HEK293 (cell line): ENCODE results near the gene IDNK.

Experiments
- CTCF ChIA-PET: fragments of 350-600 bp; formaldehyde crosslinking; extraction: SDS; loops from one replicate; lab custom pipeline; 2021; ENCODE audit warnings: antibody characterized with exemption; lab: Yijun Ruan, JAX
- POLR2A ChIA-PET: fragments of 300-600 bp; formaldehyde crosslinking; extraction: SDS; loops from one replicate; lab custom pipeline; 2020; ENCODE audit warnings: antibody characterized with exemption, inconsistent platforms; lab: Yijun Ruan, JAX
- H3K27ac ChIP-seq: fragments of 200-500 bp; sonication (Bioruptor generic); 2 replicates; pipeline ENCODE4 v1.5.1; 2014; ENCODE audit warnings: low read depth, low read length, control low read depth, inconsistent platforms; ENCODE audit errors: extremely low read depth
- H3K36me3 ChIP-seq, 2 experiments: fragments of 200-500 bp in 1 of 2; sonication (Bioruptor generic) in 1 of 2; 1 replicate in 1 of 2; 2 replicates in 1 of 2; pipeline ENCODE4 v1.5.1; 2014 to 2017; ENCODE audit warnings: inconsistent platforms in 2 of 2, low read length in 2 of 2; ENCODE audit not compliant: control insufficient read depth in 2 of 2, insufficient read depth in 1 of 2
- H3K4me1 ChIP-seq: fragments of 200-500 bp; sonication (Bioruptor generic); 2 replicates; pipeline ENCODE4 v1.5.1; 2014; ENCODE audit warnings: mild to moderate bottlenecking, low read length, inconsistent platforms; ENCODE audit not compliant: control insufficient read depth, insufficient read depth
- H3K4me3 ChIP-seq: 2 replicates; pipeline ENCODE4 v1.5.1; 2011; ENCODE audit warnings: low read depth, mild to moderate bottlenecking, control low read depth, low read length, moderate library complexity
- H3K9me3 ChIP-seq: fragments of 200-500 bp; sonication (Bioruptor generic); 2 replicates; pipeline ENCODE4 v1.5.1; 2014; ENCODE audit warnings: low read depth, low read length, inconsistent platforms; ENCODE audit not compliant: control insufficient read depth, insufficient read depth
- BCL11B ChIP-seq: fragments of 450-650 bp; formaldehyde crosslinking; IDR thresholded peaks from 2 replicates; pipeline ENCODE4 v1.5.1; 2016; ENCODE audit warnings: low read depth, missing biosample characterization, missing genetic modification characterization
- MYNN ChIP-seq: fragments of 450-650 bp; formaldehyde crosslinking; IDR thresholded peaks from 2 replicates; pipeline ENCODE4 v1.5.1; 2016; ENCODE audit warnings: missing biosample characterization, missing genetic modification characterization, borderline replicate concordance
- PRDM2 ChIP-seq: fragments of 450-650 bp; formaldehyde crosslinking; IDR thresholded peaks from 2 replicates; pipeline ENCODE4 v1.5.1; 2016; ENCODE audit warnings: missing biosample characterization, missing genetic modification characterization, borderline replicate concordance
- SALL2 ChIP-seq: fragments of 450-650 bp; formaldehyde crosslinking; IDR thresholded peaks from 2 replicates; pipeline ENCODE4 v1.5.0; 2017; ENCODE audit warnings: missing biosample characterization, mild to moderate bottlenecking, missing genetic modification characterization, borderline replicate concordance
- ZBTB8A ChIP-seq: fragments of 450-650 bp; formaldehyde crosslinking; IDR thresholded peaks from 2 replicates; pipeline ENCODE4 v1.5.1; 2016; ENCODE audit warnings: missing biosample characterization, missing genetic modification characterization
- ZFP37 ChIP-seq: fragments of 450-650 bp; formaldehyde crosslinking; IDR thresholded peaks from 2 replicates; pipeline ENCODE4 v1.5.1; 2016; ENCODE audit warnings: missing biosample characterization, missing genetic modification characterization
- ZNF138 ChIP-seq: fragments of 450-650 bp; formaldehyde crosslinking; IDR thresholded peaks from 2 replicates; pipeline ENCODE4 v1.5.1; 2016; ENCODE audit warnings: missing biosample characterization, missing genetic modification characterization, borderline replicate concordance
- ZNF155 ChIP-seq: fragments of 450-650 bp; formaldehyde crosslinking; IDR thresholded peaks from 2 replicates; pipeline ENCODE4 v1.5.1; 2016; ENCODE audit warnings: missing biosample characterization, missing genetic modification characterization
- ZNF157 ChIP-seq: fragments of 450-650 bp; formaldehyde crosslinking; IDR thresholded peaks from 2 replicates; pipeline ENCODE4 v1.5.1; 2016; ENCODE audit warnings: missing biosample characterization, missing genetic modification characterization
- ZNF184 ChIP-seq: fragments of 450-650 bp; IDR thresholded peaks from 2 replicates; pipeline ENCODE4 v1.5.1; 2018; ENCODE audit warnings: missing biosample characterization, mild to moderate bottlenecking, missing genetic modification characterization
- ZNF248 ChIP-seq: fragments of 450-650 bp; formaldehyde crosslinking; IDR thresholded peaks from 2 replicates; pipeline ENCODE4 v1.5.1; 2017; ENCODE audit warnings: missing biosample characterization, missing genetic modification characterization
- ZNF362 ChIP-seq: fragments of 450-650 bp; formaldehyde crosslinking; IDR thresholded peaks from 2 replicates; pipeline ENCODE4 v1.5.1; 2016; ENCODE audit warnings: missing biosample characterization, missing genetic modification characterization
- ZNF366 ChIP-seq: fragments of 450-650 bp; formaldehyde crosslinking; conservative IDR thresholded peaks from 2 replicates; pipeline ENCODE4 v1.5.1; 2016; ENCODE audit warnings: missing biosample characterization, missing genetic modification characterization
- ZNF488 ChIP-seq: fragments of 450-650 bp; formaldehyde crosslinking; IDR thresholded peaks from 2 replicates; pipeline ENCODE4 v1.5.1; 2016; ENCODE audit warnings: missing biosample characterization, missing genetic modification characterization
- ZNF501 ChIP-seq: fragments of 450-650 bp; formaldehyde crosslinking; IDR thresholded peaks from 2 replicates; pipeline ENCODE4 v1.5.1; 2016; ENCODE audit warnings: missing biosample characterization, missing genetic modification characterization
- ZNF555 ChIP-seq: fragments of 450-650 bp; formaldehyde crosslinking; conservative IDR thresholded peaks from 2 replicates; pipeline ENCODE4 v1.5.1; 2017; ENCODE audit warnings: missing biosample characterization, mild to moderate bottlenecking, missing genetic modification characterization, inconsistent platforms
- ZNF560 ChIP-seq: fragments of 450-650 bp; formaldehyde crosslinking; IDR thresholded peaks from 2 replicates; pipeline ENCODE4 v1.5.1; 2017; ENCODE audit warnings: missing biosample characterization, missing genetic modification characterization, borderline replicate concordance
- ZNF596 ChIP-seq: fragments of 450-650 bp; IDR thresholded peaks from 2 replicates; pipeline ENCODE4 v1.5.0; 2018; ENCODE audit warnings: missing biosample characterization, mild to moderate bottlenecking, missing genetic modification characterization, moderate library complexity
- ZNF610 ChIP-seq: fragments of 450-650 bp; formaldehyde crosslinking; IDR thresholded peaks from 2 replicates; pipeline ENCODE4 v1.5.1; 2016; ENCODE audit warnings: missing biosample characterization, missing genetic modification characterization, borderline replicate concordance
- ZNF629 ChIP-seq: fragments of 450-650 bp; formaldehyde crosslinking; IDR thresholded peaks from 2 replicates; pipeline ENCODE4 v1.5.1; 2017; ENCODE audit warnings: missing biosample characterization, missing genetic modification characterization
- ZNF664 ChIP-seq: fragments of 450-650 bp; formaldehyde crosslinking; IDR thresholded peaks from 2 replicates; pipeline ENCODE4 v1.5.1; 2016; ENCODE audit warnings: missing biosample characterization, missing genetic modification characterization
- ZSCAN16 ChIP-seq: fragments of 450-650 bp; formaldehyde crosslinking; IDR thresholded peaks from 2 replicates; pipeline ENCODE4 v1.5.1; 2016; ENCODE audit warnings: missing biosample characterization, missing genetic modification characterization
- ZSCAN18 ChIP-seq: fragments of 450-650 bp; formaldehyde crosslinking; IDR thresholded peaks from 2 replicates; pipeline ENCODE4 v1.5.1; 2016; ENCODE audit warnings: missing biosample characterization, missing genetic modification characterization
- ZSCAN30 ChIP-seq: fragments of 450-650 bp; IDR thresholded peaks from 2 replicates; pipeline ENCODE4 v1.5.1; 2018; ENCODE audit warnings: missing biosample characterization, mild to moderate bottlenecking, missing genetic modification characterization, moderate library complexity

IDNK gene

GRCh38 chr9:83637389-83637788 is 14.4 kb downstream of the IDNK start:
- Histone ChIP-seq H3K27ac (no peak overlapping the region), H3K36me3 (no peaks in the 10 kb centered on the region), H3K9me3 (no peaks in the 10 kb centered on the region), H3K4me3 (no peak overlapping the region), H3K4me1 (no peaks in the 10 kb centered on the region)
- no peak for TF ChIP-seq ZBTB8A (tag by site-specific recombination)
- TF ChIP-seq ZSCAN18 (tag by site-specific recombination), result no peak
- no peak for TF ChIP-seq SALL2 (tag by site-specific recombination)
- TF ChIP-seq BCL11B, result no peak
- no peak for TF ChIP-seq ZFP37
- TF ChIP-seq MYNN, result no peak
- POLR2A ChIA-PET, result interaction anchor here (0.5 kb wide), 1 partner anchor 995 kb away, joined by 3 read pairs; no protein-coding TSS in a partner anchor
- CTCF ChIA-PET, result interaction anchor here (0.9 to 4.0 kb wide), 3 partner anchors 12 to 303 kb away, joined by 4 to 36 read pairs (median 13); no protein-coding TSS in a partner anchor

GRCh38 chr9:83639266-83639665 is 16.3 kb downstream of the IDNK start:
- Histone ChIP-seq H3K4me1 (no peaks in the 10 kb centered on the region), H3K9me3 (no peaks in the 10 kb centered on the region), H3K36me3 (no peaks in the 10 kb centered on the region), H3K4me3 (no peak overlapping the region), H3K27ac (no peak overlapping the region)
- POLR2A ChIA-PET, result no interaction called here
- CTCF ChIA-PET, result interaction anchor here (0.7 to 4.0 kb wide), 4 partner anchors 10 to 280 kb away, joined by 3 to 36 read pairs (median 10); no protein-coding TSS in a partner anchor
- no peak for TF ChIP-seq ZNF157 (tag by site-specific recombination)
- TF ChIP-seq ZNF248 (tag by site-specific recombination), result no peak
- no peak for TF ChIP-seq ZNF555 (tag by site-specific recombination)
- TF ChIP-seq ZSCAN30, result no peak
- no peak for TF ChIP-seq ZNF610 (tag by site-specific recombination)
- TF ChIP-seq PRDM2, result no peak
- no peak for TF ChIP-seq ZNF155 (tag by site-specific recombination)
- no peak for TF ChIP-seq ZNF184 (tag by site-specific recombination)
- TF ChIP-seq ZSCAN16 (tag by site-specific recombination), result no peak
- TF ChIP-seq, all 188 proteins: peak for 0

- no peaks in the 10 kb centered on the region for H3K9me3 ChIP-seq
- POLR2A ChIA-PET, result no interaction called here
- no peak overlapping the region for H3K4me3 ChIP-seq
- H3K4me1 ChIP-seq, result no peaks in the 10 kb centered on the region
- CTCF ChIA-PET, result interaction anchor here (0.7 to 1.1 kb wide), 2 partner anchors 19 to 308 kb away, joined by 3 read pairs; no protein-coding TSS in a partner anchor
- H3K36me3 ChIP-seq, result peaks cover 0 to 19% of the 10 kb centered on the region in 2 experiments; a peak in 1 of 3 replicates
- H3K27ac ChIP-seq, result no peak overlapping the region
- TF ChIP-seq ZFP37 (no peak), ZNF501 (tag by site-specific recombination) (no peak), ZNF366 (tag by site-specific recombination) (no peak), ZNF488 (tag by site-specific recombination) (no peak), ZNF629 (no peak), ZNF362 (tag by site-specific recombination) (no peak), ZNF560 (tag by site-specific recombination) (no peak), ZNF664 (no peak), ZNF596 (tag by site-specific recombination) (no peak), ZNF138 (tag by site-specific recombination) (no peak)
Observed at GRCh38 chr9:83642793-83643192, 19.9 kb downstream of the IDNK start.
